Mammary epithelial cell (primary cell): ENCODE data around the gene PELI2.

Experiments used
- CTCF ChIP-seq, 2 donors: IDR thresholded peaks in 1 of 2; conservative IDR thresholded peaks in 1 of 2; 2 replicates each; pipeline ENCODE4 v1.5.1; 2011 to 2012; ENCODE audit warnings: inconsistent platforms in 2 of 2, low read length in 2 of 2, mild to moderate bottlenecking in 2 of 2, control low read depth in 1 of 2, low read depth in 1 of 2; ENCODE audit not compliant: insufficient read depth in 1 of 2; ENCODE audit errors: extremely low read depth in 1 of 2
- EZH2 ChIP-seq: IDR thresholded peaks from 2 replicates; pipeline ENCODE4 v1.6.1; 2012; ENCODE audit warnings: low read length, inconsistent platforms, borderline replicate concordance

DNA sequence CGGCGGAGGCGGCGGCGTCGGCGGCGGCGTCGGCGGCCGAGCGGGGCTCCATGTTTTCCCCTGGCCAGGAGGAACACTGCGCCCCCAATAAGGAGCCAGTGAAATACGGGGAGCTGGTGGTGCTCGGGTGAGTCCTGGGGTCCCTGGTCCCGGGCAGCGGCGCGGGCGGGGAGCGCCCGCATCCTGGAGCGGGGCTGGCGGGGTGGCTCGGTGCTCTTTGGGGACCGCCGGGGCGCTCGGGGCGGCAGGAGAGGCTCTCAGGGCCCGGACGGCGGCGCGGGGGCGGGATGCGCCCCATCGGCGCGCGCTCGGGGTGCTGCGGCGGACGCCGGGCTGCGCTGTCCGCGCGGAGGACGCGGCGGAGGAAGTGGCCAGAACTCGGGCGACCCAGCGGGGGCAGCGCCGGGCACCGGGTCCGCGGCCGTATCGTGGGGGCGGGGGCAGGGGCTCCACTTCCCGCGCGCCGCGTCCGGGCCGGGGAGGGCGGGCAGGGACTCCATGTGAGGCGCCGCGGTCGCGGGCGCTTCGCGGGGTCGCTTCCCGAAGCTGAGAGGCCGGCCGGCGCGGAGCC is 485 bp downstream of the PELI2 start:
- TF ChIP-seq EZH2 (no peak), CTCF (conservative IDR thresholded peaks at IDR 0.05 in 1 of 2, IDR thresholded peaks at IDR 0.05 in 1 of 2; ENCODE audit: extremely low read depth in 1 of 2, insufficient read depth in 1 of 2, low read depth in 1 of 2, low read length in 2 of 2) (no peak)
